ENCODE results near the gene OSBPL7. TPM values are rescaled to one million over a fixed set of nuclear protein-coding genes. Genes with fewer than 3 reads are reported as not detected.
A peak's percentile ranks its signal among the peaks of the same experiment; 100 is the strongest.

Gene OSBPL7
- polyA plus RNA-seq, 2 of the 4 experiments (the other 2 are of a cell fraction) = 7.0 to 15.4 TPM

GRCh38 chr17:47821424-47822391 lies at the start of gene OSBPL7 (continued):
- TF ChIP-seq REST (IDR thresholded peaks at IDR 0.05) (no peak), HMGXB4 (CRISPR knock-in tag; IDR thresholded peaks at IDR 0.05; ENCODE audit: borderline replicate concordance) (no peak), BHLHE40 (IDR thresholded peaks at IDR 0.05; ENCODE audit: low read depth, low read length) (no peak), HOXB13 (CRISPR knock-in tag; IDR thresholded peaks at IDR 0.05; ENCODE audit: low read depth) (no peak), TP53 (CRISPR knock-in tag; IDR thresholded peaks at IDR 0.05) (no peak)

- TF ChIP-seq CHD2 (IDR thresholded peaks at IDR 0.05; ENCODE audit: low read length, partially characterized antibody) (no peak), PHF8 (IDR thresholded peaks at IDR 0.05; ENCODE audit: borderline replicate concordance, low read depth) (no peak), FOSB (CRISPR knock-in tag; IDR thresholded peaks at IDR 0.05) (no peak), HOXA7 (CRISPR knock-in tag; IDR thresholded peaks at IDR 0.05) (no peak), ZSCAN20 (CRISPR knock-in tag; IDR thresholded peaks at IDR 0.05) (no peak)
- H3K4me3 ChIP-seq = no peak overlapping the region
- ChIA-PET CTCF (interaction anchor here (1.2 to 17.0 kb wide), 6 partner anchors 9 to 105 kb away, joined by 3 to 224 read pairs (median 4); partner anchors contain the start of genes SCRN2 and SP6), POLR2A (interaction anchor here (0.8 kb wide), 1 partner anchor 25 kb away, joined by 4 read pairs; the partner anchor contains the start of gene SP2)
- H3K4me2 ChIP-seq = no peak overlapping the region
- H3K4me1 ChIP-seq = 0 out of 3 replicates have a peak, but pooled peaks cover 6% of the 10 kb centered on the region
- H3K9me3 ChIP-seq = no peaks in the 10 kb centered on the region
- FAIRE-seq (no peak), DNase-seq (ENCODE audit: low read depth in 1 of 2, low spot score in 1 of 2) (no peak), ATAC-seq (no peak)
- no peak overlapping the region for H3K27ac ChIP-seq
These were observed 49.5 kb upstream of the OSBPL7 start for GRCh38 chr17:47871048-47871447.

- FAIRE-seq (no peak), DNase-seq (ENCODE audit: low read depth in 1 of 2, low spot score in 1 of 2) (no peak), ATAC-seq (0 out of 6 replicates have a peak, but pooled peaks of 1 of the 2 experiments have one; percentile 11)
- no peak overlapping the region for H3K4me2 ChIP-seq
- H3K4me1 ChIP-seq = 0 out of 3 replicates have a peak, but pooled peaks cover 2% of the 10 kb centered on the region
- H3K9me3 ChIP-seq = no peaks in the 10 kb centered on the region
- ChIA-PET POLR2A (no interaction called here), CTCF (interaction anchor here (1.2 to 17.0 kb wide), 4 partner anchors 8 to 23 kb away, joined by 3 to 224 read pairs (median 114); partner anchors contain the start of genes SCRN2 and SP6)
- TF ChIP-seq NFE2L2 (conservative IDR thresholded peaks at IDR 0.05; ENCODE audit: low read length) (no peak), ZSCAN20 (CRISPR knock-in tag; IDR thresholded peaks at IDR 0.05) (no peak), RAD21 (conservative IDR thresholded peaks at IDR 0.05 in 1 of 2, IDR thresholded peaks at IDR 0.05 in 1 of 2) (no peak), MAFK (IDR thresholded peaks at IDR 0.05; ENCODE audit: partially characterized antibody) (no peak), CHD2 (IDR thresholded peaks at IDR 0.05; ENCODE audit: low read length, partially characterized antibody) (no peak), RCOR1 (IDR thresholded peaks at IDR 0.05; ENCODE audit: low read depth, low read length) (no peak), HOXA7 (CRISPR knock-in tag; IDR thresholded peaks at IDR 0.05) (no peak), SMC3 (IDR thresholded peaks at IDR 0.05) (no peak), POLR2A (IDR thresholded peaks at IDR 0.05; ENCODE audit: low read length) (no peak), FOSL2 (IDR thresholded peaks at IDR 0.05) (no peak), FOSL2 (CRISPR knock-in tag; IDR thresholded peaks at IDR 0.05) (no peak), POLR2AphosphoS2 (conservative IDR thresholded peaks at IDR 0.05; ENCODE audit: low read length) (no peak), ELK1 (IDR thresholded peaks at IDR 0.05; ENCODE audit: low read depth, low read length) (no peak), TFCP2L1 (CRISPR knock-in tag; IDR thresholded peaks at IDR 0.05) (no peak), MYC (IDR thresholded peaks at IDR 0.05; ENCODE audit: borderline replicate concordance, low read length) (no peak)
- H3K4me3 ChIP-seq = no peak overlapping the region
- H3K27ac ChIP-seq = no peak overlapping the region
- 0% methylated on average over 1 of the region's 1 CpG for WGBS (ENCODE audit: missing lambda C conversion rate)
These were observed 48.5 kb upstream of the OSBPL7 start for GRCh38 chr17:47870056-47870455.
